Upper lobe of left lung (tissue), 4 donors: ENCODE results near the gene ACTN1.

Experiments
- CTCF ChIP-seq, 6 experiments: fragments of 450-650 bp in 4 of 6; fragments of 200-600 bp in 2 of 6; sonication (generic) in 2 of 6; IDR thresholded peaks; one replicate each; pipeline ENCODE4 v1.5.1; 2016 to 2019; ENCODE audit warnings: antibody characterized with exemption in 6 of 6
- POLR2A ChIP-seq, 4 donors: fragments of 450-650 bp; IDR thresholded peaks; one replicate each; pipeline ENCODE4 v1.5.1; 2016 to 2017; ENCODE audit warnings: antibody characterized with exemption in 4 of 4, mild to moderate bottlenecking in 2 of 4
- POLR2AphosphoS5 ChIP-seq, 2 donors: sonication (generic); formaldehyde crosslinking; IDR thresholded peaks; one replicate each; pipeline ENCODE4 v1.5.1; 2017; ENCODE audit warnings: antibody characterized with exemption in 2 of 2

DNA sequence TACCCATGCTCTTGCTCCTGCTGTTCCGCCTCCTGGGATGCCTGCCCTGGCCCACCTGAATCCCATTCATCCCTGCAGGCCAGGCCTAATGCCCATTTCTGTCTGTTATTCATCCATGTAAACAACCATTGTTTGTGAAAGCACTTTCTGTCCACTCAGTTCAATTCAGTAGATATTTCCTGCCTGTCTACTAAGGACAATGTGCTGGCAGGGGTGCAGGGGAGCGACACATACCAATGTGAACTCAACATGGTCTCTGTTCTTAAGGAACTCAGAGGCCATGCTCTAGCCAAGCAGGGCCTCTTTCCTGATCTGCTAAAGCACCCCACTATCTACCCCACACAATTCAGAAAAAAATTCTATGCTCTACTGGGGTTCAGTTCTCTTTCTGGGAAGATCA lies 97.7 kb downstream of the ACTN1 start:
- TF ChIP-seq POLR2AphosphoS5 (IDR thresholded peaks at IDR 0.05): peak in 1 of 2 donors; percentile 8
- TF ChIP-seq CTCF (IDR thresholded peaks at IDR 0.05): no peak
- TF ChIP-seq POLR2A (IDR thresholded peaks at IDR 0.05): no peak
